Kidney epithelial cell (primary cell): ENCODE results near the gene CORO2A. TPM values are rescaled to one million over a fixed set of nuclear protein-coding genes. Genes with fewer than 3 reads are reported as not detected.

ENCODE experiments used
- DNase-seq: peaks from one replicate; pipeline ENCODE4 v3.0.0-alpha.2; 2010; ENCODE audit warnings: low read depth
- H3K27me3 ChIP-seq: 2 replicates; pipeline ENCODE4 v1.6.0; 2011; ENCODE audit warnings: low read length; ENCODE audit not compliant: control insufficient read depth, insufficient read depth
- H3K36me3 ChIP-seq: 2 replicates; pipeline ENCODE4 v1.5.1; 2011; ENCODE audit warnings: low read length; ENCODE audit not compliant: control insufficient read depth, insufficient read depth
- H3K4me3 ChIP-seq: 2 replicates; pipeline ENCODE4 v1.5.1; 2011; ENCODE audit warnings: low read depth, mild to moderate bottlenecking, control low read depth, low read length
- CTCF ChIP-seq: IDR thresholded peaks from 2 replicates; pipeline ENCODE4 v1.5.1; 2011; ENCODE audit warnings: mild to moderate bottlenecking, moderate library complexity, low read length, control low read depth, inconsistent platforms; ENCODE audit not compliant: insufficient read depth, poor library complexity, severe bottlenecking
- total RNA-seq: library from RNA; depleted of rRNA; stranded (reverse); fragments of >200 nt; gene quantifications from 2 replicates; pipeline ENCODE4 v1.2.3, GENCODE V29; 2015

The CORO2A gene
- total RNA-seq, 1 donor from 2014 or later, result 7.8 TPM

DNA sequence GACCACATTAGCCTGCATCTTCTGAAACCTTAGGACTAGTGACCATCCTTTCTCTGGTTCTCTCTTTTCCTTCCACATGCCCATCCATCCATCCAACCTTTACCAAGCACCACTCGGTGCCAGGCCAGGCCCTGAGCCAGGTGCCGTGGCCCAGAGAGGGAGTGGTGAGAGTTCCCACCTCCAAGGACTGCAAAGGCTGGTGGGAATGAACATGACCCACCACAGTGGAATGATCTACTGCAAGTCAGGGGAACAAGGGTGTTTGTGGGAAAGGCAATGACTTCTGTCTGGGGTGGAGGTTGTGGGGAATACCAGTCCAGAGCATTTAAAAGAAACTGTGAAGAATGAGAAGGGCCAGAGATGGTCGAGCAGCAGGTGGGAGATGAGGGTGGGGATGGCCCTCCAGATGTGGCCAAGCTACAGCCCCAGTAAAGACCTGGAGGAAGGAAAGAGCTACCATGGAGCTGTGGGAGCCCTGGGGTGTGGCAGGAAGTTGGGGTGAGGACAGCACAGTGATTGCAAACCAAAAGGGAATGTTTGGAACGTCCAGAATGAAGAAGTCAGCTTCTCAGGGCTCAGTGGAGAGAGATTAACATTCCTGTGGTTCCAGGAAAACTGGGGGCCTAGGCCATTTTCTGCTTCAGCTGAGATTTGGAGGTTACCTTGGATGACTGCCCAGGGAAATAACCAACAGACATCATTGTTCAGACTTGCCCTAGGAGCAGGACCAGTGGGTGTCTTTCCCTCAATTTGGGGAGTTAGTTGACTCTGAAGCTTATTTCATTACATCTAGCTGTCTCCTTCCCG lies 30.7 kb upstream of the CORO2A start:
- Histone ChIP-seq H3K4me3 (no peak overlapping the region), H3K27me3 (no peaks in the 10 kb centered on the region), H3K36me3 (peaks cover 2% of the 10 kb centered on the region)
- TF ChIP-seq CTCF, result no peak
- peak; percentile 94 for DNase-seq

- no peak for TF ChIP-seq CTCF
- peaks cover 4% of the 10 kb centered on the region for H3K36me3 ChIP-seq
Measured at GRCh38 chr9:98220911-98221310, 28.5 kb upstream of the CORO2A start.

GRCh38 chr9:98219794-98220370 lies 27.4 kb upstream of the CORO2A start:
- TF ChIP-seq CTCF, result no peak
- no peak overlapping the region for H3K4me3 ChIP-seq
- peaks cover 4% of the 10 kb centered on the region for H3K36me3 ChIP-seq
- DNase-seq, result no peak
- no peaks in the 10 kb centered on the region for H3K27me3 ChIP-seq

More at GRCh38 chr9:98220911-98221310, 28.5 kb upstream of the CORO2A start:
- no peaks in the 10 kb centered on the region for H3K27me3 ChIP-seq
- H3K4me3 ChIP-seq, result no peak overlapping the region
- no peak for DNase-seq

GRCh38 chr9:98219364-98219716 lies 26.9 kb upstream of the CORO2A start:
- Histone ChIP-seq H3K36me3 (peaks cover 4% of the 10 kb centered on the region), H3K4me3 (no peak overlapping the region), H3K27me3 (no peaks in the 10 kb centered on the region)
- no peak for TF ChIP-seq CTCF
- DNase-seq, result no peak

GRCh38 chr9:98218562-98219363 lies 26.3 kb upstream of the CORO2A start:
- no peak for DNase-seq
- no peak overlapping the region for H3K4me3 ChIP-seq
- H3K36me3 ChIP-seq, result peaks cover 4% of the 10 kb centered on the region
- TF ChIP-seq CTCF, result no peak
- no peaks in the 10 kb centered on the region for H3K27me3 ChIP-seq
